Effector memory CD8-positive, alpha-beta T cell (primary cell): Measurements from ENCODE around the gene TREM1.
A peak's percentile ranks its signal among the peaks of the same experiment; 100 is the strongest.

Source experiments
- ATAC-seq: fragments of 150-1000 bp; cut with Tn5 transposase; replicated peaks from 2 replicates; pipeline ENCODE4 v1.10.0; 2021; ENCODE audit warnings: mild to moderate bottlenecking, moderate library complexity
- DNase-seq, 3 experiments: peaks; one replicate each; pipeline ENCODE4 v3.0.0; 2021
- H3K27ac Mint-ChIP-seq, 2 donors: one replicate each; pipeline ENCODE4 v1.8.0; 2022; ENCODE audit warnings: mild to moderate bottlenecking in 2 of 2, mixed read lengths in 2 of 2, moderate library complexity in 2 of 2
- H3K27me3 Mint-ChIP-seq, 2 donors: one replicate each; pipeline ENCODE4 v1.8.0; 2022; ENCODE audit warnings: mixed read lengths in 2 of 2
- H3K36me3 Mint-ChIP-seq: one replicate; pipeline ENCODE4 v1.8.0; 2022; ENCODE audit warnings: mild to moderate bottlenecking, moderate library complexity, mixed read lengths; ENCODE audit not compliant: insufficient read depth
- H3K4me1 Mint-ChIP-seq, 2 donors: one replicate each; pipeline ENCODE4 v1.8.0; 2022; ENCODE audit warnings: low read depth in 2 of 2, mixed read lengths in 2 of 2
- H3K4me3 Mint-ChIP-seq, 2 donors: one replicate each; pipeline ENCODE4 v1.8.0; 2022; ENCODE audit warnings: mild to moderate bottlenecking in 2 of 2, mixed read lengths in 2 of 2, moderate library complexity in 2 of 2
- H3K9me3 Mint-ChIP-seq, 2 donors: one replicate each; pipeline ENCODE4 v1.8.0; 2022; ENCODE audit warnings: mixed read lengths in 2 of 2

The TREM1 gene

DNA sequence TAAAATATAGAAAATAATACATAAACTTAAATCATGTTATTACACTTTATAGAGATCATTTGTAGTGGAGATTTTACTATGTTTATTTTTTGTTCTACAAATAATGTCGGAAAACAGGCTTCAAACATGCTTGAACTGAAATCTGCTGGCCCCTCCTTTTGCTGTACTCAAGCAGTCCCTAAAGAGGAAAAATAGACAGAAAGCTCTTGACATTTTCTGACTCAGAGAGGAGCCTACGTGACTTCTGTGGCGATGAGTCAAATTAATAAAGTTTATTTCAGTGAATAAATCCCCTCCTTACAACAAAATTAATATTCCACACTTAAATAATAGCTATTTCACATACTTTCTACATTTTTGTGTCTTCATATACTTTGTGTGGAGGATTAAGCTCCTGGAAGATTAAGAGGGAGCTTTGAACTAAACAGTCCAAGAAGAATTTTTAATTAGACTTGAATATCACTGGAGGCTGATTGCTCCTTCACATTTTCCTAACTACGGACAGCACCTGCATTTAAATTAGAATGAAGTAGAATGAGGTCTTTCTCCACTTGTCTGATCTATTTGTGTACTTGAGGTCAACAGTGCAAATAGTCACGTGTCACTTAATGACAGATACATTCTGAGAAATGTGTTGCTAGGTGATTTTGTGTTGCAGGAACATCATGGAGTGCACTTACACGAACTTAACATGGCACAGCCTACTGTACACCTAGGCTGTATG, 1.7 kb upstream of the TREM1 start:
- Mint-ChIP-seq H3K27me3 (peaks cover 25 to 54% of the 10 kb centered on the region in 2 donors), H3K4me1 (no peaks in the 10 kb centered on the region), H3K9me3 (no peaks in the 10 kb centered on the region), H3K36me3 (peaks cover 4% of the 10 kb centered on the region), H3K4me3 (no peak overlapping the region), H3K27ac (no peak overlapping the region)
- DNase-seq (no peak), ATAC-seq (no peak)

DNA sequence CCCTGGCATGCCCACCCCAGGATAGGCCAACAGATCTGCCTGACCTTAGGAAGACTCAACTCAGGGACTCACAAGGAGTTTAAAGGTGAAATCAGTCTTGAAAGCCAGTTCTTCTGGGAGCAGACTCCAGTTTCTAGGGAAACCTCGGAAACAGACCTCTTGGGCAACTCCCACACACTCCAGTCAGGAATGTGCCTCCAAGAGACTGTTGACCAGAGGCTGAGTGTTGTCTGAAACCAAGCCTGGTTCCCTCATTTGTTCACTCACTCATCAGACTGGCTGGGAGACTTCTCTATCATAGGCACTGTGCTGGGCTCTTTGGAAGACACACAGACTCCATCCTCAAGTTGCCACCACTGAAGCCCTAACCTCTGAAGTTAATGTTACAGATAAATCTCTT, 1.8 kb downstream of the TREM1 start:
- Mint-ChIP-seq H3K4me3 (no peak overlapping the region), H3K4me1 (no peaks in the 10 kb centered on the region), H3K9me3 (no peaks in the 10 kb centered on the region), H3K27me3 (peaks cover 31 to 48% of the 10 kb centered on the region in 2 donors), H3K36me3 (peaks cover 4% of the 10 kb centered on the region), H3K27ac (no peak overlapping the region)
- no peak for DNase-seq
- no peak for ATAC-seq

GRCh38 chr6:41283600-41283999, 2.9 kb downstream of the TREM1 start:
- H3K4me3 Mint-ChIP-seq: no peak overlapping the region
- H3K27ac Mint-ChIP-seq: no peak overlapping the region
- no peaks in the 10 kb centered on the region for H3K9me3 Mint-ChIP-seq
- DNase-seq (no peak), ATAC-seq (no peak)
- H3K4me1 Mint-ChIP-seq: peaks cover 2 to 8% of the 10 kb centered on the region in 2 donors
- H3K36me3 Mint-ChIP-seq: peaks cover 4% of the 10 kb centered on the region
- peaks cover 31 to 48% of the 10 kb centered on the region in 2 donors for H3K27me3 Mint-ChIP-seq

DNA sequence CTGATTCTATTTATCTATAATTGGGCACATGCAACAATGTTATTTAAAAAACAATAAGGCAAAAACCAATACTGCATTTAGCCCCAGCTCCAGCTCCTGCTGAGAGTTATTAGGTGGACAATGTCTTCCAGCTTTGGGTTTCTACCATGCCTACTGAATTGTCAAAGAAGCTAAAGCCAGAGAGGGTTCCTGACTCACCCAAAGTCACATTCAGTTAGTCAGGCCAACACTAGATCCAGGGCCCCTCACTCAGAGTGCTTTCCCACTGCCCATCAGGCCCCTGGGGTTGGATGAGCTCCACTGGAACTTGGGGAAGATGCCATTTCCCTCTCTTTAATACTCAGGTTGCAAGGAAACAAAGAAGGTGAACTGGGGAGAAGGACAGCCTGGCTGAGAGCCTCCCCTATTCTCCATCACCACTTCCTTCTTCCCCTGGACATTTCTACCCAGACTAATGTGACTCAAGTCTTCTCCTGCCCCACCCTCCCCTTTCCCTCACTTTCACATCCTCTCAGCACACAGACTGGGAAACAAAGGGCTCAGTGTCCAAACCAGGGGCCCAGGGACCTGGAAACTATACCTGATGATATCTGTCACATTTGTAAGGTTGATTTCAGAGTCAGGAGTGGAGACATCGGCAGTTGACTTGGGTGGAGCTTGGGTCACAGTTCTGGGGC, 6.0 kb downstream of the TREM1 start:
- peaks cover 2 to 9% of the 10 kb centered on the region in 2 donors for H3K4me1 Mint-ChIP-seq
- ATAC-seq (no peak), DNase-seq (no peak)
- peaks cover 18 to 43% of the 10 kb centered on the region in 2 donors for H3K27me3 Mint-ChIP-seq
- H3K4me3 Mint-ChIP-seq: no peak overlapping the region
- no peaks in the 10 kb centered on the region for H3K36me3 Mint-ChIP-seq
- H3K9me3 Mint-ChIP-seq: no peaks in the 10 kb centered on the region
- no peak overlapping the region for H3K27ac Mint-ChIP-seq

- peak; percentile 76 for ATAC-seq
- Mint-ChIP-seq H3K27me3 (peaks cover 11 to 42% of the 10 kb centered on the region in 2 donors), H3K9me3 (no peaks in the 10 kb centered on the region), H3K27ac (peak overlapping the region in 1 of 2 donors; percentile 42), H3K36me3 (no peaks in the 10 kb centered on the region), H3K4me3 (no peak overlapping the region), H3K4me1 (peaks cover 2 to 9% of the 10 kb centered on the region in 2 donors)
- peak; percentile 54 to 60 (median 57) for DNase-seq
Measured at GRCh38 chr6:41278699-41279405, 7.6 kb downstream of the TREM1 start.

DNA sequence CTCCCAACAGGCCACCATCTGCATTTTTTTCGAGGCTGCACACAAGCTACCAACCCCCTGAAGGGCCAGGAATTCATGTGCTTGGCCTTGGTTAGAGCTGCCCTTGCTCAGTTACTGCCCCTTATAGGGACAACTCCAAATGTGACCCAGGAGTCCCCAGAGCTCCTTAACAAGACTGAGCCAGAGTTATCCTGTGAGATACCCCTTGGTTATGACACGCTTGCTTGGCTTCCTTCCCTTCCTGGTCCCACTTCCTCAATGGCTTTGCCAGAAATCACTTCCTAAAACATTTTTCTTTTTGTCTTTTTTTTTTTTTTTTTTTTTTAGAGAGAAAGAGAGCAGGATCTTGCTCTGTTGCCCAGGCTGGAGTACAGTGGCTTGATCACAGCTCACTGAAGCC, 8.9 kb downstream of the TREM1 start:
- peaks cover under 1 to 30% of the 10 kb centered on the region in 2 donors for H3K27me3 Mint-ChIP-seq
- no peak for DNase-seq
- H3K36me3 Mint-ChIP-seq: no peaks in the 10 kb centered on the region
- no peaks in the 10 kb centered on the region for H3K9me3 Mint-ChIP-seq
- no peak overlapping the region for H3K27ac Mint-ChIP-seq
- ATAC-seq: no peak
- H3K4me1 Mint-ChIP-seq: peaks cover 2 to 9% of the 10 kb centered on the region in 2 donors
- no peak overlapping the region for H3K4me3 Mint-ChIP-seq

- H3K4me1 Mint-ChIP-seq: peaks cover 9 to 18% of the 10 kb centered on the region in 2 donors
- no peak for ATAC-seq
Measured at GRCh38 chr6:41275489-41275888, 11.0 kb downstream of the TREM1 start.

GRCh38 chr6:41274256-41274655, 12.2 kb downstream of the TREM1 start:
- no peak for ATAC-seq
- H3K27me3 Mint-ChIP-seq: peaks cover 0 to 25% of the 10 kb centered on the region in 2 donors
- H3K4me1 Mint-ChIP-seq: peaks cover 9 to 16% of the 10 kb centered on the region in 2 donors
- DNase-seq: no peak
- H3K4me3 Mint-ChIP-seq: no peak overlapping the region
- no peaks in the 10 kb centered on the region for H3K9me3 Mint-ChIP-seq
- H3K27ac Mint-ChIP-seq: no peak overlapping the region
- H3K36me3 Mint-ChIP-seq: no peaks in the 10 kb centered on the region

More at GRCh38 chr6:41275489-41275888, 11.0 kb downstream of the TREM1 start:
- peaks cover 0 to 25% of the 10 kb centered on the region in 2 donors for H3K27me3 Mint-ChIP-seq
- no peak overlapping the region for H3K4me3 Mint-ChIP-seq
- H3K36me3 Mint-ChIP-seq: no peaks in the 10 kb centered on the region
- no peaks in the 10 kb centered on the region for H3K9me3 Mint-ChIP-seq
- no peak overlapping the region for H3K27ac Mint-ChIP-seq
- DNase-seq: no peak

GRCh38 chr6:41273714-41274113, 12.8 kb downstream of the TREM1 start:
- Mint-ChIP-seq H3K4me1 (peaks cover 7 to 11% of the 10 kb centered on the region in 2 donors), H3K4me3 (no peak overlapping the region), H3K36me3 (no peaks in the 10 kb centered on the region)

DNA sequence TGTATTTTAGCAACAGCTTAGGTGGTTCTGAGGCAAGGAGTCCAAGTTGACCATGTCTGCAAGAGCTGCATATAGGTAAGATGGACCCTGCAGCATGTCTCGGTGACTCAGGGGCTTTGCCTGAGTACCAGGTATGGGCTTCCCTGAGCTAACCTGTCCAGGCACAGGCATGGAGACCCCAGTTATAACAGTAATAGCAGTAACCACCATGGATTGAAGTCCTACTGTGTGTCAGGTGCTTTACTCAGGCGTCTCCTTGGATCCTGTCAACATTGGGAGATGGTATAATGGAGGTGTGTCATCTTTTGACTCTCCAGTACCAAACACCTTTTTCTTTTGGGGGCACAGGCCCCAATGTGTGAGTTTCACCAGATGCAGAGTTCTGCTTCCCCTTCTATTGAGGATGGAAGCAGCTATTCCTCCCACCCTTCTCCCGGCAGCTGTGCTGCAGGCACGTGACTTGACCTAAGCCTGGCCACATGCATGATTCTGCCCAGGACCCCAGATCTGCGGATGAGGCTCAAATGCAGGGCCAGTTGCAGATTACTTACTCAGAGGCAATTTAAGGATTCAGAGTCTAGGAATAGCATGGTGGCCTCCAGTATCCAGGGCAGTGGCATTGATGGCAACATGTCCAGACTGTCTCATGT, 13.8 kb downstream of the TREM1 start:
- ATAC-seq (no peak), DNase-seq (no peak)
- no peaks in the 10 kb centered on the region for H3K36me3 Mint-ChIP-seq
- H3K27ac Mint-ChIP-seq: no peak overlapping the region
- peaks cover 7 to 9% of the 10 kb centered on the region in 2 donors for H3K4me1 Mint-ChIP-seq
- H3K9me3 Mint-ChIP-seq: no peaks in the 10 kb centered on the region
- no peak overlapping the region for H3K4me3 Mint-ChIP-seq
- peaks cover 0 to 25% of the 10 kb centered on the region in 2 donors for H3K27me3 Mint-ChIP-seq

More at GRCh38 chr6:41273714-41274113, 12.8 kb downstream of the TREM1 start:
- no peaks in the 10 kb centered on the region for H3K9me3 Mint-ChIP-seq
- ATAC-seq (no peak), DNase-seq (no peak)
- H3K27ac Mint-ChIP-seq: no peak overlapping the region
- H3K27me3 Mint-ChIP-seq: peaks cover 0 to 25% of the 10 kb centered on the region in 2 donors

GRCh38 chr6:41271901-41272395, 14.5 kb downstream of the TREM1 start:
- H3K4me3 Mint-ChIP-seq: no peak overlapping the region
- ATAC-seq (peak; percentile 47), DNase-seq (no peak)
- peaks cover 0 to 24% of the 10 kb centered on the region in 2 donors for H3K27me3 Mint-ChIP-seq
- peaks cover 7 to 9% of the 10 kb centered on the region in 2 donors for H3K4me1 Mint-ChIP-seq
- peak overlapping the region in 1 of 2 donors; percentile 8 for H3K27ac Mint-ChIP-seq
- no peaks in the 10 kb centered on the region for H3K9me3 Mint-ChIP-seq
- H3K36me3 Mint-ChIP-seq: no peaks in the 10 kb centered on the region

GRCh38 chr6:41269716-41270115, 16.8 kb downstream of the TREM1 start:
- no peak overlapping the region for H3K4me3 Mint-ChIP-seq
- DNase-seq (no peak), ATAC-seq (no peak)
- no peaks in the 10 kb centered on the region for H3K9me3 Mint-ChIP-seq
- no peak overlapping the region for H3K27ac Mint-ChIP-seq
- no peaks in the 10 kb centered on the region for H3K36me3 Mint-ChIP-seq
- peaks cover 0 to 2% of the 10 kb centered on the region in 2 donors for H3K27me3 Mint-ChIP-seq
- peaks cover 7 to 9% of the 10 kb centered on the region in 2 donors for H3K4me1 Mint-ChIP-seq

DNA sequence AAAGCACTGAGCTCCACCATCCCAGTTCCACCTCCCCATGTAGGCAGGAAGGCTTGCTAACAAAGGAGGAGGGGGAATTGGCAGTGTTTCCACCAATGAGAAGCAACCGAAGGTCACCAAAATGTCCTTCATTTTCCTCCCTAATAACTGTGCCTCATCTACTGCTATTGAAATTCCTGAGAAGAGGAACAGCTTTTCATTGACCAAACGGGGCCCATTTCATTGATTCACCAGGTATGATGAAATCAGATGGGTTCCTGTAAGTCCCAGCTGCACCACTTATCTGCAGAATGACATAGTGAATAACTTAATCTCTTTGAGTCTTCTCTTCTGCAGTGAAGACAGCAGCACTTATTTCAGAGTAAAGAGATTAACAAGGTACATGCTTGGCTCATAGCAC, 17.3 kb downstream of the TREM1 start:
- DNase-seq: no peak
- no peak for ATAC-seq
- Mint-ChIP-seq H3K27me3 (no peaks in the 10 kb centered on the region), H3K36me3 (no peaks in the 10 kb centered on the region), H3K9me3 (no peaks in the 10 kb centered on the region), H3K4me3 (no peak overlapping the region), H3K27ac (no peak overlapping the region), H3K4me1 (peaks cover 7 to 9% of the 10 kb centered on the region in 2 donors)
